ENCODE data around the gene RNF123.

The RNF123 gene

GRCh38 chr3:49714728-49715550, 25.6 kb downstream of the RNF123 start:
- peak overlapping the region; percentile 82 for H3K27ac ChIP-seq
- no peaks in the 10 kb centered on the region for H3K36me3 ChIP-seq (ENCODE audit: control insufficient read depth, insufficient read depth, low read length)
- no peak overlapping the region for H3K9ac ChIP-seq
- H3K4me3 ChIP-seq (ENCODE audit: low read depth, low read length) = no peak overlapping the region
- TF ChIP-seq, protein P1, sequence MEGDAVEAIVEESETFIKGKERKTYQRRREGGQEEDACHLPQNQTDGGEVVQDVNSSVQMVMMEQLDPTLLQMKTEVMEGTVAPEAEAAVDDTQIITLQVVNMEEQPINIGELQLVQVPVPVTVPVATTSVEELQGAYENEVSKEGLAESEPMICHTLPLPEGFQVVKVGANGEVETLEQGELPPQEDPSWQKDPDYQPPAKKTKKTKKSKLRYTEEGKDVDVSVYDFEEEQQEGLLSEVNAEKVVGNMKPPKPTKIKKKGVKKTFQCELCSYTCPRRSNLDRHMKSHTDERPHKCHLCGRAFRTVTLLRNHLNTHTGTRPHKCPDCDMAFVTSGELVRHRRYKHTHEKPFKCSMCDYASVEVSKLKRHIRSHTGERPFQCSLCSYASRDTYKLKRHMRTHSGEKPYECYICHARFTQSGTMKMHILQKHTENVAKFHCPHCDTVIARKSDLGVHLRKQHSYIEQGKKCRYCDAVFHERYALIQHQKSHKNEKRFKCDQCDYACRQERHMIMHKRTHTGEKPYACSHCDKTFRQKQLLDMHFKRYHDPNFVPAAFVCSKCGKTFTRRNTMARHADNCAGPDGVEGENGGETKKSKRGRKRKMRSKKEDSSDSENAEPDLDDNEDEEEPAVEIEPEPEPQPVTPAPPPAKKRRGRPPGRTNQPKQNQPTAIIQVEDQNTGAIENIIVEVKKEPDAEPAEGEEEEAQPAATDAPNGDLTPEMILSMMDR (IDR thresholded peaks at IDR 0.05) = no peak
- no peak overlapping the region for H3K4me2 ChIP-seq (ENCODE audit: low read length)
- no peaks in the 10 kb centered on the region for H3K9me3 ChIP-seq (ENCODE audit: control insufficient read depth, low read length)
- H3K79me2 ChIP-seq = no peaks in the 10 kb centered on the region
- H2AFZ ChIP-seq = no peak overlapping the region
- H3K4me1 ChIP-seq = peaks cover 13% of the 10 kb centered on the region
- H3K27me3 ChIP-seq (ENCODE audit: control insufficient read depth, insufficient read depth, low read length) = no peaks in the 10 kb centered on the region

DNA sequence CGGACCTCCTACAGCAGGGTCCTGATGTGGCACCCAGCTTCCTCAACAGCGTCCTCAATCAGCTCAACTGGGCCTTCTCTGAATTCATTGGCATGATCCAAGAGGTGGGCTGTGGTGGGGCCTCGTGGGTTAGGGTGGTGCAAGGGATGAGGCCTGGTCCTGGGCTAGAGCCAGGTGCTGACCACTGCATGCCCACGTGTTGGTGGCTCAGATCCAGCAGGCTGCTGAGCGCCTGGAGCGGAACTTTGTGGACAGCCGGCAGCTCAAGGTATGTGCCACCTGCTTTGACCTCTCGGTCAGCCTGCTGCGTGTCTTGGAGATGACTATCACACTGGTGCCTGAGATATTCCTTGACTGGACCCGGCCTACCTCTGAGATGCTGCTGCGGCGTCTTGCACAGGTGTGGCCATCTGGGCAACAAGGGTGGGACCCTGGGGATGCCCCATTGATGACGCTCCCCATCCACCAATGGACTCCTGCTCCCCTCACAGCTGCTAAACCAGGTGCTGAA, 26.3 kb downstream of the RNF123 start:
- Histone ChIP-seq H2AFZ (no peak overlapping the region), H3K4me1 (peaks cover 13% of the 10 kb centered on the region), H3K27me3 (ENCODE audit: control insufficient read depth, insufficient read depth, low read length) (no peaks in the 10 kb centered on the region), H3K79me2 (no peaks in the 10 kb centered on the region), H3K27ac (peak overlapping the region; percentile 82), H3K4me2 (ENCODE audit: low read length) (no peak overlapping the region), H3K4me3 (ENCODE audit: low read depth, low read length) (no peak overlapping the region), H3K36me3 (ENCODE audit: control insufficient read depth, insufficient read depth, low read length) (no peaks in the 10 kb centered on the region), H3K9me3 (ENCODE audit: control insufficient read depth, low read length) (no peaks in the 10 kb centered on the region), H3K9ac (no peak overlapping the region)
- TF ChIP-seq, protein P1 (IDR thresholded peaks at IDR 0.05) = no peak

- TF ChIP-seq, protein P1 (IDR thresholded peaks at IDR 0.05) = no peak
- Histone ChIP-seq H3K27me3 (ENCODE audit: control insufficient read depth, insufficient read depth, low read length) (no peaks in the 10 kb centered on the region), H3K4me2 (ENCODE audit: low read length) (no peak overlapping the region), H3K36me3 (ENCODE audit: control insufficient read depth, insufficient read depth, low read length) (no peaks in the 10 kb centered on the region), H3K4me1 (peaks cover 13% of the 10 kb centered on the region), H3K79me2 (no peaks in the 10 kb centered on the region), H3K9me3 (ENCODE audit: control insufficient read depth, low read length) (no peaks in the 10 kb centered on the region), H3K27ac (peak overlapping the region; percentile 82), H2AFZ (no peak overlapping the region), H3K9ac (no peak overlapping the region), H3K4me3 (ENCODE audit: low read depth, low read length) (no peak overlapping the region)
Measured at GRCh38 chr3:49716169-49716568, 26.8 kb downstream of the RNF123 start.

- H3K4me1 ChIP-seq = peaks cover 13% of the 10 kb centered on the region
- no peaks in the 10 kb centered on the region for H3K27me3 ChIP-seq (ENCODE audit: control insufficient read depth, insufficient read depth, low read length)
- H3K9me3 ChIP-seq (ENCODE audit: control insufficient read depth, low read length) = no peaks in the 10 kb centered on the region
- H3K4me3 ChIP-seq (ENCODE audit: low read depth, low read length) = no peak overlapping the region
- no peaks in the 10 kb centered on the region for H3K79me2 ChIP-seq
- no peaks in the 10 kb centered on the region for H3K36me3 ChIP-seq (ENCODE audit: control insufficient read depth, insufficient read depth, low read length)
- no peak overlapping the region for H3K4me2 ChIP-seq (ENCODE audit: low read length)
- TF ChIP-seq, protein P1 (IDR thresholded peaks at IDR 0.05) = no peak
- no peak overlapping the region for H3K9ac ChIP-seq
- no peak overlapping the region for H2AFZ ChIP-seq
- no peak overlapping the region for H3K27ac ChIP-seq
Measured at GRCh38 chr3:49716691-49717210, 27.4 kb downstream of the RNF123 start.

All from parathyroid adenoma (tissue), 2 donors.